GM19468 (cell line): ENCODE results near the gene PKN2.
"Not testable (repeated sequence)": the region's sequence is repeated elsewhere in the genome, so short reads cannot be mapped to it uniquely, and the experiment has no call there.

Source experiments
- ATAC-seq: cut with Tn5 transposase; IDR thresholded peaks from one replicate; pipeline ENCODE4 v1.9.1; 2021; ENCODE audit warnings: mild to moderate bottlenecking, moderate library complexity, moderate number of reproducible peaks; ENCODE audit not compliant: unreplicated experiment; ENCODE audit errors: extremely low read depth

PKN2 gene

DNA sequence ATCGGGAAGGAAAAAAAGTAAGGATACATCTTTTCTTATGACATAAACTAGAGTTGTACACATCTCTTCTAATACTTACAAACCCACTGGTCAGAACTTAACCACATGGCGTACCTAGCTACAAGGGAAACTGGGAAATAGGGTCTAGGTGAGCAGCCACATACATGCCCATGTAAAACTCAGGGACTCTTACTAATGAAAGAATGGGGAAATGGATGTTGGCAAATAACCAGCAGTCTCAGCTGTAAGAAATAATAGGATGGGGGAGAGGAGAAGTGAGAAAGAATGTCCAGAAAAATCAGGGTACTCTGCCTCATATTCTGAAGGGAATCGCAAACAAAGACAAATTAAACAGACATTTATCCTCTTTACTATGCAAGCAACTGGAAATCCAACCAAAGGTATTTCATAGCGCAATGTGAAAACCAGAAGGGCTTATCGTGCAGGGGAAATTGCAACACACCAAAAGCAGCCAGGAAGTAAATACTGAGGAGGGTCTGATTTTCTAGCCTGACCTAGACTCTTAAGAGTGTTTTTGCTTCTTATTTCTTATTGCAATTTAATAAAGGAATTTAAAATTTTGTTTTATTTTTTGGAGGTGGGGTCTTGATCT, 189.8 kb downstream of the PKN2 start:
- ATAC-seq, result no peak

DNA sequence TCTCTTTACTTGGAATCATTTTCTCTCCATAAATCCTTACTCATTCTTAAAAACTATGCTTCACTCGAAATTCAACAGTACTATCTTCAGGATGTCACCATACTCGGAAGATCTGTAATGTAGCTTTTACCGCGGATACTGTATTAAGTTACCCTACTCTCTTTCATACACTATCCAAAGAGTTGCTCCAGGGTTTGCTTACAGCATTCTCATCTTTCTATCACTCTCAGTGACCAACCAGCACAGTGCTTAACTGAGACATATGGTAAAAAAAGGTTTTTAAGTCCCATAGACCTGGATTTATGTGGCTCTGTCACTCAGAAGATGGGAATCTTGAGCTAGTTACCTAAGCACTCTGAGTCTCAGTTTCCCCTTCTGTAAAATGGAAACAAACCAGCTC, 191.5 kb downstream of the PKN2 start:
- ATAC-seq, result no peak

DNA sequence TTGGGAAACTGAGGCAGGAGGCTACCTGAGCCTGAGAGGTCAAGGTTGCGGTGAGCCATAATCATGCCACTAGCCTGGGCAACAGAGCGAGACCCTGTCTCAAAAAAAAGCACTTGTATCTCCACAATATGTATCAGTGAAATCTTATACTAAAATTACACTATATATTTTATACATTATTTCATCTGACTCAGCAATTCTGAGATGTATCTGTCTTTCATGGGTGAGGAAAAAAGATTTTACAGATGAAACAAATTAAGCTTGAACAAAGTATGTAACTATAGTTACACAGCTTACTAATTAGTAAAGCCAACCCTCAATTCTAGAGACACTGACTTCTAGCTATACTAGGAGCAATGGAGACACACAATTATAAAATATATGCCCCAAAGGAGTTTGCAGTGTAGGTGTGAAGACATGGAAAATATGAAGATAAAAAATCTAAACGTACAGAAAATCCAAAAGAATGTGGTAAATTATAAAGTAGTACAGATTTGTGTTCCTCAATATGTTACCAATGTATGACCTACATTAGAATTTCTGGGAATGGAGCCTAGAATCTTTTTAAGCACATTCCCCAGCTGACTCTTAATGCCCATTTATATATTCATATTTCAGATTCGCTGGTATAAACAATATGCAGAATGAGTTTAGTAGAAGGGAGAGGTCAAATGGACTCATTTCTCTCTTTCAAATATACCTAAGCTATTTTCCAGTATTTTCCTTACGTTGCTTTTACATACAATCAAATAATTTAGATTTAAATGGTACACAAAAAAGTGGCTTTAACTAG, 192.7 kb downstream of the PKN2 start:
- ATAC-seq, result no peak

DNA sequence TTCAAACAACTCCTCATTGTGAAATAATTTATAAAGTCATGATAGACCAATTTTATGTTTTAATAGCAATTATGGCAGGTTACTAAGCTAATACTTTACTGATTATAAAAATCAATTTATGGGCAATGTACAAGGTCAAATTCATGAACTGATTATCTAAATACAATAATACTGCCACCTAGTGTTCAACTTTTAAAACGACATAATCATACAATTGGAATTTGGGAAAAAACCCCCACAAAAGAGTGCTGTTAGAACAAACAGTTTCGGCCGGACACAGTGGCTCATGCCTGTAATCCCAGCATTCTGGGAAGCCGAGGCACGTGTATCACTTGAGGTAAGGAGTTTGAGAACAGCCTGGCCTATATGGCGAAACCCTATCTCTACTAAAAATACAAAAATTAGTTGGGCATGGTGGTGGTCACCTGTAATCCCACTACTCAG, 193.3 kb downstream of the PKN2 start:
- ATAC-seq, result no peak

DNA sequence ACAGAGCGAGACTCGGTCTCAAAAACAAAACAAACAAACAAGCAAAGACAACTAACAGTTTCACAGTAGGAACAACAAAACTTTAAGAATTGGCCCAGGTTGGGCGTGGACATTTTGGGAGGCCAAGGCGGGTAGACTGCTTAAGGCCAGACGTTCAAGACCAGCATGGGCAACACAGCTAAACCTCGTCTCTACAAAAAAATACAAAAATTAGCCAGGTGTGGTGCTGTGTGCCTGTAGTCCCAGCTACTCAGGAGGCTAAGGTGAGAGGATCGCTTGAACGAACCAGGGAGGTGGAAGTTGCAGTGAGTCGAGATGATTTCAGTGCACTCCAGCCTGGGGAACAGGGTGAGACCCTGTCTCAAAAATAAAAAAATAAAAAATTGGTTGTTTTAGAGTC, 193.8 kb downstream of the PKN2 start:
- ATAC-seq, result no peak

DNA sequence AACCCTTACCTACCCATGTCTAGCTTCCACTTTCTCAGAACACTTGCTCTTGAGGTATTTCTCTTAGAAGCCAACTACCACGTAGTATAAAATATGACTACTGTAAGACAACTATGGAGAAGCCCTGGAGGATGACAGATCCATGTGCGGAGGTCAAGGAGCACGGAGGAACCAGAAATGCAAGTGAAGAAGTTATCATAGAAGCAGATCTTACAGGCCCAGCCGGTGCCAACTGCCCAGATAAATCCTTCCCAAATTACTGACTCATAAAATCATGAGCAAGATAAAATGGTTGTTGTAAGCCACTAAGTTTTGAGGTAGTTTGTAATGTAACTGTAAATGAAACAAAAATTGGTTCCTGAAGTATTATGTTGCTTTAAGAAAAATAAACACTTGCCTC, 194.7 kb downstream of the PKN2 start:
- no peak for ATAC-seq

DNA sequence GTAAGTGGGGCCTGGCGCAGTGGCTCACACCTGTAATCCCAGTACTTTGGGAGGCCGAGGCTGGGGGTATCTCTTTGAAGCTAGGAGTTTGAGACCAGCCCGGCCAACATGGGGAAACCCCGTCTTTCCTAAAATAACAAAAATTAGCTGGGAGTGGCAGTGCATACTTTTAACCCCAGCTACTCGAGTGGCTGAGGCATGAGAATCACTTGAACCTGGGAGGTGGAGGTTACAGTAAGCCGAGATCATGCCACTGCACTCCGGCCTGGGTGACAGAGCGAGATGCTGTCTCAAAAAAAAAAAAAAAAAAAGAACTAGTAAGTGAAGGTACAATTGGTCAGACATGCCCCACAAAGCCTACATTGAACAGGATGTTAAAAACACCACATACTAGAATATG, 196.6 kb downstream of the PKN2 start:
- ATAC-seq, result not testable (repeated sequence)

DNA sequence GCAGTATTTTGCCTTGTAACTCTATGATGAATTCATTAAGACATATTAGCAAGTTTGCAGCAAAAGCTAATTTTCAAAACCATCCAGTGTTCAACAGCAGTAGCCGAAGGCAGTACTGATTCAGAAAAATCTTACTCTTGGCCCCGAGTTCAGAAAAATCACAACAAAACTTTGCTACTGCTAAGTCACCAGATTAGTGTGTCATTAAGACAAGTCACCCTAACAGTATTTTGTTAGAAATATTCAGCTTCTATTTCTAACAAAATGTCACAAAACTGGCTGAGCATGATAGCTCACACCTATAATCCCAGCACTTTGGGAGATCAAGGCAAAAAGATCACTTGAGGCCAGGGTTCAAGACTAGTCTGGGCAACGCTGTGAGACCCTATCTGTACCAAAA, 199.1 kb downstream of the PKN2 start:
- ATAC-seq, result no peak
